GM19193 (cell line): ENCODE results near the gene PRKN.

ENCODE experiments used
- POLR2A ChIP-seq: IDR thresholded peaks from 4 replicates; pipeline ENCODE4 v1.6.1; 2011; ENCODE audit not compliant: insufficient read depth, insufficient read length; ENCODE audit errors: extremely low read depth

PRKN gene

GRCh38 chr6:162576016-162576415 lies 151.6 kb downstream of the PRKN start:
- TF ChIP-seq POLR2A: no peak

- no peak for TF ChIP-seq POLR2A
These were observed 155.3 kb downstream of the PRKN start for GRCh38 chr6:162572240-162572639.

DNA sequence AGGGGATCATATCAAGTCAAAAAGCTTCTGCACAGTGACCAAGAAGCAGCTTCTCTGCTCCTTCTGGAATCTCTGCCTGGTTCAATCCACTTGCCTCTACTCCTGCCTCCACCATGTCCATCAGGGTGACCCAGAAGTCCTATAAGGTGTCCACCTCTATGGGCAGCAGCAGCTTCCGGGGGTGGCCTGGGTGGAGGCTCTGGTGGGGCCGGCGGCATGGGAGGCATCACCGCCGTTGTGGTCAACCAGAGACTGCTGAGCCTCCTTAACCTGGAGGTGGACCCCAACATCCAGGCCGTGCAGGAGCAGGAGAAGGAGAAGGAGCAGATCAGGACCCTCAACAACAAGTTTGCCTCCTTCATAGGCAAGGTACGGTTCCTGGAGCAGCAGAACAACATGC lies 159.3 kb downstream of the PRKN start:
- TF ChIP-seq POLR2A: no peak

DNA sequence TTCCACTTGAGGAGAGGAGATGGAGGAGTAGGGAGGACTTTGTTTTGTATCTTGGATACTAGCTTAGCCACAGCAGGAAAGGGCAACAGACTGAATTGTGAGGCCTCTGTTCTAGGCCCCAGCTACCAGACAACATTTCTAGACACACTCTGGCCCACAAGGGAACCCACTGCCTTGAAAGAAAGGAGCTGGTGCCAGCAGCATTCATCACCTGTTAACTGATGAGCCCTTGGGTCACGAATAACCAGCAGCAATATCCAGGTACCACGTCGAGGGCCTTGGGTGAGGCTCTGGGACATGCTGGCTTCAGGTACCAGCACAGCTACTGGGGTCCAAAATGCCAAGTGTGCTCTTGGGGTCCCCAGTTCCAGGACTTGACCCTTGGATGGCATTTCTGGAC lies 165.5 kb downstream of the PRKN start:
- no peak for TF ChIP-seq POLR2A

GRCh38 chr6:162560891-162561290 lies 166.7 kb downstream of the PRKN start:
- TF ChIP-seq POLR2A: no peak

DNA sequence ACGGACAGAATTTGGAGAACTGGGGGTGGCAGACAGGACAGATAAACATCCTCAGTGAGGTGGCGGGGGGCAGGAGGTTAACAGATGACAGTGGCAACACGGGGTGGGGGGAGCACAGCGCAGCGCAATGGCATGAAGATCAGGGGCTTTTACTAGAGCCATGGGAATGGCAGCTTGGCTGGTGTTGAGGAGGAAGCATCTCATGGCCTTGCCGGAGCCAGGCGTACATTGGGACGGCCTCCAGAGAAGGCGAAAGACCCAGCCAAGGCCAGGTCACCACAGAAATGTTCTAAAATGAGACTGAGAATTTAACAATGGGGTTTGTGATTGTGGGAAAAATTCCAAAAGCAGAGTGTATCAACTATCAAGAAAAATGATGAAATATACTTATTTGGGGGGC lies 173.0 kb downstream of the PRKN start:
- TF ChIP-seq POLR2A: no peak

DNA sequence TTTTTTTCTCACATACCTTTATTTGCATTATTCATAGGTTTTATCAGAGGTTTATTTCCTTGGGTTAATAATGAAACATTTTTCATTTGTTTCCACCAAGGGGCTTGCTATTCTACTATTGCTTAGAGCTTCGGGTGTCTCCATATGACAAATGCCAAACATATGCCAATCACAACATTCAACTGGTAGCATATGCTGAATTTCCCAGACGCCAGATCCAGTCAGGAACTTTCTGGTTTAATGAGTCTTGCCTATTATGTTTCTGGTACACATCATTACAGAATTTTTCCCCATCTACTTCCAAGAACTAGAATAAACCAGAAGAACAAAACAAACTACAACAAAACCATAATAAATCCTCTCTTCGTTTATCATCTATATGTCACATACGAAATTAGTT lies 180.7 kb downstream of the PRKN start:
- no peak for TF ChIP-seq POLR2A

DNA sequence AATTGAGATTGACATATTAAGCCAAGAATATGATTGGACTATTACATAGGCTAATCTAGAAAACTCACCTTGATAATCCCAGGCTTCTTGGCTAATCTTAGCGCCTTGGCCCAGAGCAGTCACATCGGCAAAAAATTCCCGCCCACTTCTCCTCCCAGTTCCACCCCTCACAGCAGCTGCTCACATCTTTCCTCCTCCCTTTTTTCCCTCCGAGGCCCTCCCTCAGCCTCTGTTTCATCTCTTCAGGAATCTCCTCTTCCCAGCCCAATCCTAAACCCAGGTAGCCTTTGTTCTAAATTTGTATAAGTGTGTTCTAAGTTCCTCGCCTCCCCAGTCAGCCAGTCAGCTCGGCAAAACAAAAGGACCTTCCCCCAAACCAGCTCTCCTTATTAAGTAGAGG lies 184.3 kb downstream of the PRKN start:
- no peak for TF ChIP-seq POLR2A

- TF ChIP-seq POLR2A: no peak
These were observed 186.5 kb downstream of the PRKN start for GRCh38 chr6:162541019-162541601.

- no peak for TF ChIP-seq POLR2A
These were observed 188.2 kb downstream of the PRKN start for GRCh38 chr6:162539321-162539720.

GRCh38 chr6:162538643-162539064 lies 188.9 kb downstream of the PRKN start:
- TF ChIP-seq POLR2A: no peak

DNA sequence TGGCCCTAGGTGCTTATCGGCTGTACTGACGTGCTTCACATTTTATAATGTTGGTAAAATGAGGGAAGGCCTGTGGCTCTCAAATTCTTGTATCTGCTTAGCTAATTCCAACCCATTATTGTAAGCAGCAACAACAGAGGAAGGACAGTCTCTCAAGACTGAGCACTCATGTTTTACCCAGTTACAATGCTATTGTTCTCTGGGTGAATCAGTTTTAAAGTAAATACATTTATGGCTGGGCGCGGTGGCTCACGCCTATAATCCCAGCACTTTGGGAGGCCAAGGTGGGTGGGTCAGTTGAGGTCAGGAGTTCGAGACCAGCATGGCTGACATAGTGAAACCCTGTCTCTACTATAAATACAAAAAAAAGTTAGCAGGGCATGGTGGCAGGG lies 194.6 kb downstream of the PRKN start:
- TF ChIP-seq POLR2A: no peak

- TF ChIP-seq POLR2A: no peak
These were observed 195.1 kb downstream of the PRKN start for GRCh38 chr6:162532283-162533008.

GRCh38 chr6:162528538-162528937 lies 199.0 kb downstream of the PRKN start:
- TF ChIP-seq POLR2A: no peak

DNA sequence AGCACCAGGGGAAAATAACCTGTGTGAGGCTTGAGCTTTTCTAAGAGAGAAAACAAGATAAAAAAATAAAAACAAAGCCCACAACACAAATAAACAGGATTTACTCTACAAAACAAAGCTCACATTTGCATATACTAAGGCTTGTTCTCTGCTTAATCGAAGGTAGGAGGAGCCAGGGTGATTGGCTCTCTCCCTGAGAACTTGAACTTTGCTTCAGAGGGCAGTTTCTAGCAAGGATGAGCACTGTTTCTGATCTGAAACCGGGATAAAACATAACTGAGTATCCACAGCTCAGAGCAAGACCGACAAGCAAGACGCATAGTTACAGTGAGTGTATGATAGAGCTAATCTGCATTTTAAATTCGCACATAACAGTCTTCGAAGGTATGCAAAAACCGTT lies 200.6 kb downstream of the PRKN start:
- no peak for TF ChIP-seq POLR2A

GRCh38 chr6:162525181-162525580 lies 202.4 kb downstream of the PRKN start:
- no peak for TF ChIP-seq POLR2A
